ENCODE measurements around the gene ERC1. TPM values are rescaled to one million over a fixed set of nuclear protein-coding genes. Genes with fewer than 3 reads are reported as not detected.
A peak's percentile ranks its signal among the peaks of the same experiment; 100 is the strongest.

Gene ERC1
- total and polyA plus RNA-seq, 7 donors: 5.4 to 97.8 (median 34.6) TPM

- Histone ChIP-seq H3K27me3 (no peaks in the 10 kb centered on the region), H3K4me1 (peaks cover 0 to 37% (median 32%) of the 10 kb centered on the region in 4 donors), H3K27ac (peak overlapping the region in 1 of 4 donors; percentile 32), H3K36me3 (no peaks in the 10 kb centered on the region), H3K9me3 (no peaks in the 10 kb centered on the region), H3K4me3 (no peak overlapping the region)
- 23 to 54% methylated on average over 7 of the region's 7 CpGs for WGBS, 2 donors
- no peak for TF ChIP-seq CTCF (IDR thresholded peaks at IDR 0.05)
- TF ChIP-seq POLR2AphosphoS5 (IDR thresholded peaks at IDR 0.05): no peak
- no peak for TF ChIP-seq EP300 (IDR thresholded peaks at IDR 0.05)
- TF ChIP-seq POLR2A (IDR thresholded peaks at IDR 0.05): no peak
- DNase-seq: no peak
- intact Hi-C loops (cut with DNase I): no loop called here
Observed at GRCh38 chr12:1220127-1221092, 229.4 kb downstream of the ERC1 start.

- intact Hi-C loops (cut with DNase I): no loop called here
- Histone ChIP-seq H3K9me3 (no peaks in the 10 kb centered on the region), H3K36me3 (no peaks in the 10 kb centered on the region), H3K4me3 (no peak overlapping the region), H3K27me3 (no peaks in the 10 kb centered on the region), H3K27ac (no peak overlapping the region), H3K4me1 (peaks cover 0 to 21% (median 19%) of the 10 kb centered on the region in 4 donors)
- 42 to 83% methylated on average over 4 of the region's 4 CpGs for WGBS, 2 donors
- TF ChIP-seq CTCF (IDR thresholded peaks at IDR 0.05) (no peak), POLR2A (IDR thresholded peaks at IDR 0.05) (no peak), EP300 (IDR thresholded peaks at IDR 0.05) (no peak), POLR2AphosphoS5 (IDR thresholded peaks at IDR 0.05) (no peak)
- no peak for DNase-seq
Observed at GRCh38 chr12:1222858-1223639, 232.0 kb downstream of the ERC1 start.

- Histone ChIP-seq H3K9me3 (no peaks in the 10 kb centered on the region), H3K27me3 (no peaks in the 10 kb centered on the region), H3K4me3 (no peak overlapping the region), H3K27ac (no peak overlapping the region), H3K36me3 (no peaks in the 10 kb centered on the region), H3K4me1 (no peaks in the 10 kb centered on the region)
- intact Hi-C loops (cut with DNase I): no loop called here
- 83 to 87% methylated on average over 3 of the region's 3 CpGs for WGBS, 2 donors
- TF ChIP-seq POLR2A (IDR thresholded peaks at IDR 0.05) (no peak), CTCF (IDR thresholded peaks at IDR 0.05) (no peak), EP300 (IDR thresholded peaks at IDR 0.05) (no peak), POLR2AphosphoS5 (IDR thresholded peaks at IDR 0.05) (no peak)
- no peak for DNase-seq
Observed at GRCh38 chr12:1226951-1227350, 235.9 kb downstream of the ERC1 start.

GRCh38 chr12:1234073-1234472, 243.1 kb downstream of the ERC1 start:
- Histone ChIP-seq H3K36me3 (peaks cover 0 to 14% (median 2%) of the 10 kb centered on the region in 4 donors), H3K9me3 (no peaks in the 10 kb centered on the region), H3K27me3 (no peaks in the 10 kb centered on the region), H3K4me1 (no peaks in the 10 kb centered on the region), H3K4me3 (no peak overlapping the region), H3K27ac (no peak overlapping the region)
- intact Hi-C loops (cut with DNase I): no loop called here
- TF ChIP-seq POLR2AphosphoS5 (IDR thresholded peaks at IDR 0.05): no peak
- TF ChIP-seq POLR2A (IDR thresholded peaks at IDR 0.05): no peak
- no peak for TF ChIP-seq CTCF (IDR thresholded peaks at IDR 0.05)
- TF ChIP-seq EP300 (IDR thresholded peaks at IDR 0.05): no peak
- no peak for DNase-seq
- 90 to 98% methylated on average over 2 of the region's 2 CpGs for WGBS, 2 donors
